ENCODE measurements around the gene DHFR2. TPM values are rescaled to one million over a fixed set of nuclear protein-coding genes. Genes with fewer than 3 reads are reported as not detected.

Gene DHFR2
- total and polyA plus RNA-seq, 5 donors from 2014 or later, result 2.9 to 6.7 (median 4.6) TPM

DNA sequence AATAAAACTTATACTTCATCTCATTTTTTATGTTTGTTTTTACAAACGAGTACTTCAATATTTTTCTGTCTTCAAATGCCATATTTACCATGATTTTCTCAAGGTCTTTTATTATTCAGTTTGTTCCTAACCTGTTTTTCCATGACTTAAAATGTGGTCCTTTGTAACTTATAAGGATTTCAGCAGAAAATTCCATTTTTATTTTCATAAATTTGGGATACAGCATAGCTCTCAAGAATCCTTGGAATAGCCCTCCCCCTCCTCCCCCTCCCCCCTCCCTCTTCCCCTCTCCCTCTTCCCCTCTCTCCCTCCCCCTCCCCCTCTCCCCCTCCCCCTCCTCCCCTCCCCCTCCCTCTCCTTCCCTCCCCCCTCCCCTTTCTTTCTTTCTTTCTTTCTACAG is 19.4 kb downstream of the DHFR2 start:
- Mint-ChIP-seq H3K27me3 (no peaks in the 10 kb centered on the region), H3K27ac (no peak overlapping the region), H3K9me3 (peaks cover 0 to 1% (median 0%) of the 10 kb centered on the region in 7 donors), H3K4me1 (peaks cover 0 to 4% (median 0%) of the 10 kb centered on the region in 4 donors), H3K36me3 (peaks cover 3% of the 10 kb centered on the region), H3K4me3 (no peak overlapping the region)
- Histone ChIP-seq H3K27me3 (ENCODE audit: control insufficient read depth, insufficient read depth, low read length) (no peaks in the 10 kb centered on the region), H3K9me3 (ENCODE audit: control insufficient read depth in 2 of 2, low read length in 2 of 2) (no peaks in the 10 kb centered on the region), H3K36me3 (ENCODE audit: control insufficient read depth, insufficient read depth, low read length) (no peaks in the 10 kb centered on the region), H3K4me3 (ENCODE audit: low read depth, low read length) (no peak overlapping the region), H3K4me1 (ENCODE audit: control insufficient read depth, insufficient read depth, low read length, poor library complexity, severe bottlenecking) (no peaks in the 10 kb centered on the region), H3K27ac (ENCODE audit: insufficient read depth, low read length, poor library complexity, severe bottlenecking) (no peak overlapping the region)
- no peak for ATAC-seq (ENCODE audit: low read depth in 2 of 2)
- no peak for DNase-seq

DNA sequence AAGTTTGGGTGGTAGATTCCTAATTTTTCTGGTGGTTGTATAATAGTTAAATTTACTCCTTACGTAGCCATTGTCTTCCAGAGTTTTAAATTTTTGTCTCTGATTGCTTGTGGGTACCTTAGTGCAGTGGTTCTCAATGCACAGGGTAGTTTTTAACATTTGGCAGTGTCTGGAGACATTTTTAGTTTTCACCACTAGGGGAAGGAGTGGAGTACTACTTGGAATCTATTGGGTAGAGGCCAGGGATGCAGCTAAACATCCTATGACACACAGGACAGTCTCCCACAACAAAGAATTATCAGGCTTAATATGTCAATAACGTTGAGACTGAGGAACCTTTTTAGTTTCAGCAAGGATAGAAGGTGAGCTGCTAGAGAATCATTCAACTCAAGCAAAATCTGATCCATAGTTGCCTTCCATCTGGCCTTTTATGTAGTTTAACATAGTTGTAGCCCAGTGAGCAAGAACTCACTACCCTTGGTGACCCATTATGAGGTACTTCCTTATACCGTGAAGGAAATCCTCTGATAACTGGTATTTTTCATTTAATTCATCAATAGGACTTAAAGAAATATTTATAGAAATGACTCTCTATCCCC is 25.7 kb downstream of the DHFR2 start:
- Mint-ChIP-seq H3K27ac (no peak overlapping the region), H3K27me3 (no peaks in the 10 kb centered on the region), H3K9me3 (no peaks in the 10 kb centered on the region), H3K4me3 (no peak overlapping the region), H3K4me1 (peaks cover 0 to 9% (median 4%) of the 10 kb centered on the region in 4 donors), H3K36me3 (peaks cover 5% of the 10 kb centered on the region)
- no peaks in the 10 kb centered on the region for H3K36me3 ChIP-seq (ENCODE audit: control insufficient read depth, insufficient read depth, low read length)
- no peaks in the 10 kb centered on the region for H3K27me3 ChIP-seq (ENCODE audit: control insufficient read depth, insufficient read depth, low read length)
- H3K9me3 ChIP-seq (ENCODE audit: control insufficient read depth in 2 of 2, low read length in 2 of 2), result no peaks in the 10 kb centered on the region
- peak in 1 of 3 donors; percentile 29 for DNase-seq
- ATAC-seq (ENCODE audit: low read depth in 2 of 2), result no peak
- H3K27ac ChIP-seq (ENCODE audit: insufficient read depth, low read length, poor library complexity, severe bottlenecking), result no peak overlapping the region
- no peaks in the 10 kb centered on the region for H3K4me1 ChIP-seq (ENCODE audit: control insufficient read depth, insufficient read depth, low read length, poor library complexity, severe bottlenecking)
- no peak overlapping the region for H3K4me3 ChIP-seq (ENCODE audit: low read depth, low read length)

DNA sequence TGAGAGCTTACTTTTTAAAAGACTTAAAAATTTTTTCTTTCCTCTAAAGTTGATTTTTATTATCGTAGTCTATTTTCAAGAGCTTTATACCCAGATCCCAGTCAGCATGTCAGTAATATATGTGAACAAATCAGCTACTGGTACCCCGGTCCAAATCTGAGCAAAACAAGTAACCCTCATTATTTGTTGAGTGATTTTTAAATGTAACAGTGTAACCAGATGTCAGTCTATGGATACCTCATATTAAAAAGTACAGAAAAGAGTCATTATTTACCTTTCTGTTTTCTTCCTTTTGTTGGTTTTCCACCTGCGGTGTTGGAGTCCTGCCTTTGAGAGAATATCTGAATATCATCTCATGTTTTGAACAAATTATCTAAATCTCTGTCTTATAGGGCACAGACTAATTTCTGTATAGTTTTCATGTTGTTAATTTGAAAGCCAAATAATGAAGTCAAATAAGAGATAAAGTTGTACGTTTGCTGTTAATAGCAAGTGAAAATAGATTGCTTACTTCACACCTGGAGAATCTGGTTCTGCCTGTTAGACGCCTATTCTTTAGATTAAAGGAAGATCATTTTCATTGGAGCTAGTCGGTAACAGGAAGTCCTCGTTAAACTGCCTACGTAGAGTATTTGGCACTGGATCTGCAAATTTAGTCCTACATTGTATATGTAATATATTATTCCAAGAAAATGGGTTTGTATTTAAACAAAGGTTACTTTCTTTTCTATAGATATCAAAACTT is 34.5 kb downstream of the DHFR2 start, which contains the start of gene STX19:
TSS of gene STX19 (minus strand) at position 505 of the 745 bp plus-strand sequence. CDS start 13,328 bp downstream, outside the sequence.
- H3K4me1 Mint-ChIP-seq, result no peaks in the 10 kb centered on the region
- Histone ChIP-seq H3K9me3 (ENCODE audit: control insufficient read depth in 2 of 2, low read length in 2 of 2) (no peaks in the 10 kb centered on the region), H3K4me1 (ENCODE audit: control insufficient read depth, insufficient read depth, low read length, poor library complexity, severe bottlenecking) (no peaks in the 10 kb centered on the region), H3K36me3 (ENCODE audit: control insufficient read depth, insufficient read depth, low read length) (no peaks in the 10 kb centered on the region), H3K4me3 (ENCODE audit: low read depth, low read length) (no peak within 1 kb of the TSS), H3K27ac (ENCODE audit: insufficient read depth, low read length, poor library complexity, severe bottlenecking) (no peak within 1 kb of the TSS), H3K27me3 (ENCODE audit: control insufficient read depth, insufficient read depth, low read length) (no peaks in the 10 kb centered on the region)
- ATAC-seq (ENCODE audit: low read depth in 2 of 2), result no peak
- H3K27me3 Mint-ChIP-seq, result no peaks in the 10 kb centered on the region
- no peak within 1 kb of the TSS for H3K27ac Mint-ChIP-seq
- peaks cover 6% of the 10 kb centered on the region for H3K36me3 Mint-ChIP-seq
- DNase-seq, result no peak
- H3K9me3 Mint-ChIP-seq, result no peaks in the 10 kb centered on the region
- H3K4me3 Mint-ChIP-seq, result no peak within 1 kb of the TSS

DNA sequence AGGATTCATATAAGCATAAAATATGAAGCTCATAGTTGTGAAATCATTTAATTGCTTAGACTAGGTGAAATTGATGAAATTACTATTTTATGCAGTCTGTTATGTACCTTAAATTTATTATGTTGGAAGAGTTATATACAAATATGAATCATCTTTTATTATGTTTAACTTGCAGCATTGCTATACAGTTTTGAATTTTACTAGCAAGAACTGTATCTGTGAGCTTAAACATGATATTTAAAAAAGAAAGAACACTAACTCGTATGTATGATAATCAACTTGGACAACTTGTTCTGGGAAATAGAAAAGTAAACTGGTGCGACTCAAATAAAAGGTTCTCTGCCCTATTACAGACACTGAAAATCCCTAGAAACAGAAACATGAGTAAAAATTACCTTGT is 36.1 kb downstream of the DHFR2 start:
- Histone ChIP-seq H3K27ac (ENCODE audit: insufficient read depth, low read length, poor library complexity, severe bottlenecking) (no peak overlapping the region), H3K4me3 (ENCODE audit: low read depth, low read length) (no peak overlapping the region), H3K4me1 (ENCODE audit: control insufficient read depth, insufficient read depth, low read length, poor library complexity, severe bottlenecking) (no peaks in the 10 kb centered on the region), H3K27me3 (ENCODE audit: control insufficient read depth, insufficient read depth, low read length) (no peaks in the 10 kb centered on the region), H3K36me3 (ENCODE audit: control insufficient read depth, insufficient read depth, low read length) (no peaks in the 10 kb centered on the region), H3K9me3 (ENCODE audit: control insufficient read depth in 2 of 2, low read length in 2 of 2) (no peaks in the 10 kb centered on the region)
- H3K36me3 Mint-ChIP-seq, result no peaks in the 10 kb centered on the region
- ATAC-seq (ENCODE audit: low read depth in 2 of 2) (no peak), DNase-seq (no peak)
- no peaks in the 10 kb centered on the region for H3K4me1 Mint-ChIP-seq
- no peaks in the 10 kb centered on the region for H3K9me3 Mint-ChIP-seq
- no peak overlapping the region for H3K27ac Mint-ChIP-seq
- H3K4me3 Mint-ChIP-seq, result no peak overlapping the region
- no peaks in the 10 kb centered on the region for H3K27me3 Mint-ChIP-seq

DNA sequence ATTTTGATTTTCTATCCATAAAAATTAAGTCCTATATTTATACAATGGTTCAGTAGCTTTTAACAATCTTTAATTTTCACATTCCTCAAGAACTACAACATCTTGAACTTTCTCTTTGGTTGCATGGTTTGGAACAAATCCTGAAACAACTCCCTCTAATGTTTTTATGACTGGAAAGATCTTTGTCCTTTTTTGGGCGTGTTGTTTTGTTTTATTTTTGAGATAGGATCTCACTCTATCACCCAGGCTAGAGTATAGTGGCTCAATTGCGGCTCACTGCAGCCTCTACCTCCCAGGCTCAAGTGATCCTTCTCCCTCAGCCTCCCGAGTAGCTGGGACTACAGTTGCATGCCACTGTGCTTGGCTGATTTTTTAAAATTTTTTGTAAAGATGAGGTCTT is 38.3 kb downstream of the DHFR2 start:
- no peaks in the 10 kb centered on the region for H3K9me3 Mint-ChIP-seq
- DNase-seq (no peak), ATAC-seq (ENCODE audit: low read depth in 2 of 2) (no peak)
- H3K27me3 Mint-ChIP-seq, result no peaks in the 10 kb centered on the region
- Histone ChIP-seq H3K9me3 (ENCODE audit: control insufficient read depth in 2 of 2, low read length in 2 of 2) (no peaks in the 10 kb centered on the region), H3K27ac (ENCODE audit: insufficient read depth, low read length, poor library complexity, severe bottlenecking) (no peak overlapping the region), H3K27me3 (ENCODE audit: control insufficient read depth, insufficient read depth, low read length) (no peaks in the 10 kb centered on the region), H3K4me1 (ENCODE audit: control insufficient read depth, insufficient read depth, low read length, poor library complexity, severe bottlenecking) (no peaks in the 10 kb centered on the region), H3K4me3 (ENCODE audit: low read depth, low read length) (no peak overlapping the region), H3K36me3 (ENCODE audit: control insufficient read depth, insufficient read depth, low read length) (no peaks in the 10 kb centered on the region)
- no peak overlapping the region for H3K4me3 Mint-ChIP-seq
- peaks cover 0 to 2% (median 1%) of the 10 kb centered on the region in 4 donors for H3K4me1 Mint-ChIP-seq
- peaks cover 4% of the 10 kb centered on the region for H3K36me3 Mint-ChIP-seq
- no peak overlapping the region for H3K27ac Mint-ChIP-seq

DNA sequence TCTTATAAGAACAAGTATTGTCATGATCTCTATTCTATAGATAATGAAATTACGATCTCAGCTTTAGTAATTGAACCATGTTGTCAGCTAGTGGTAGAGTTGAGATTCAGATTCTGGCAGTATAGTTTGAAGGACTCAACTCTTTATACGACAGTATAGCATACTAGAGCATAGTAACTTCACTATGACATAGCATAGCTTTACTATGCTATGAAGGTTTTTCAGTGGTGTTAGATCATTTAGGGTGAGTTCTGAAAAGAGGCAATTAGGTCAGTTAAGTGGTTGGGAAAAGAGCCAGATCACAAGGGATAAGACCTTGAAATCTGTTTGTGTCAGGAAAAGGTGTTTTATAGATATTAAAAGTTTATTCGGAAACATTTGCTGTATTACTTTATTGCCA is 42.4 kb downstream of the DHFR2 start:
- no peak for ATAC-seq (ENCODE audit: low read depth in 2 of 2)
- no peaks in the 10 kb centered on the region for H3K4me1 ChIP-seq (ENCODE audit: control insufficient read depth, insufficient read depth, low read length, poor library complexity, severe bottlenecking)

DNA sequence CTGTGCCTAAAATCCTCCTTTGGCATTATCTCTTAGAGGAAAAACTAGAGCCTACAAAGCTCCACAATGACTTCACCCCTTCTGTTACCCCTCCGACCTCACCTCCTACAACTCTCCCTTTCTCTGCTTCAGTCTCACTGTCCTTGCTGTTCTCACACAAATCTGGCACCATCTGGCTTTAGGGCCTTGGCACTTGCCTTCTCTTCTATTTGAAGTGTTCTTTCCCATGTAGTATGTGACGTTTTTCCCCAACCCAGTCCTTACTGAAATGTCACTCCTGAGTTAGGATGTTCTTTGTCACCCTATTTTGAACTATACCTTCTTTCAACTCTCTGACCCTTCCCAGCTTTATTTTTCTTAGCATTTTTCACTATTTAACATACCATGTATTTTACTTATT is 43.1 kb downstream of the DHFR2 start:
- Histone ChIP-seq H3K4me1 (ENCODE audit: control insufficient read depth, insufficient read depth, low read length, poor library complexity, severe bottlenecking) (no peaks in the 10 kb centered on the region), H3K4me3 (ENCODE audit: low read depth, low read length) (no peak overlapping the region), H3K27me3 (ENCODE audit: control insufficient read depth, insufficient read depth, low read length) (no peaks in the 10 kb centered on the region), H3K9me3 (ENCODE audit: control insufficient read depth in 2 of 2, low read length in 2 of 2) (no peaks in the 10 kb centered on the region), H3K36me3 (ENCODE audit: control insufficient read depth, insufficient read depth, low read length) (no peaks in the 10 kb centered on the region), H3K27ac (ENCODE audit: insufficient read depth, low read length, poor library complexity, severe bottlenecking) (no peak overlapping the region)
- no peak for ATAC-seq (ENCODE audit: low read depth in 2 of 2)
- Mint-ChIP-seq H3K27ac (peak overlapping the region in 1 of 3 donors; percentile 14), H3K9me3 (peaks cover 0 to 2% (median 0%) of the 10 kb centered on the region in 7 donors), H3K4me1 (peaks cover 0 to 9% (median 6%) of the 10 kb centered on the region in 4 donors), H3K4me3 (no peak overlapping the region), H3K36me3 (peaks cover 9% of the 10 kb centered on the region), H3K27me3 (no peaks in the 10 kb centered on the region)
- DNase-seq, result no peak

More for the DNA sequence above, 42.4 kb downstream of the DHFR2 start:
- Mint-ChIP-seq H3K27ac (no peak overlapping the region), H3K9me3 (peaks cover 0 to 2% (median 0%) of the 10 kb centered on the region in 7 donors), H3K27me3 (no peaks in the 10 kb centered on the region), H3K4me1 (peaks cover 0 to 4% (median 1%) of the 10 kb centered on the region in 4 donors), H3K36me3 (peaks cover 9% of the 10 kb centered on the region), H3K4me3 (no peak overlapping the region)
- no peak overlapping the region for H3K4me3 ChIP-seq (ENCODE audit: low read depth, low read length)
- no peaks in the 10 kb centered on the region for H3K27me3 ChIP-seq (ENCODE audit: control insufficient read depth, insufficient read depth, low read length)
- H3K27ac ChIP-seq (ENCODE audit: insufficient read depth, low read length, poor library complexity, severe bottlenecking), result no peak overlapping the region
- H3K9me3 ChIP-seq (ENCODE audit: control insufficient read depth in 2 of 2, low read length in 2 of 2), result no peaks in the 10 kb centered on the region
- no peaks in the 10 kb centered on the region for H3K36me3 ChIP-seq (ENCODE audit: control insufficient read depth, insufficient read depth, low read length)
- DNase-seq, result no peak

Data from CD4-positive, CD25-positive, alpha-beta regulatory T cell (primary cell).